ENCODE measurements around the gene TSPAN32. TPM values are rescaled to one million over a fixed set of nuclear protein-coding genes. Genes with fewer than 3 reads are reported as not detected.

Gene TSPAN32
- total RNA-seq = 10 to 100 TPM; 49.5 to 52.3 TPM

GRCh38 chr11:2301631-2302305 is at the start of gene TSPAN32, which contains the start of gene C11orf21:
Gene TSPAN32, plus strand, starts transcription at chr11:2302013. Its CDS starts 137 bp downstream, at chr11:2302150.
Gene C11orf21, minus strand, starts transcription at chr11:2301918. Its CDS starts 110 bp downstream, at chr11:2301808.
- peaks cover 36% of the 10 kb centered on the region for H3K4me1 Mint-ChIP-seq
- H3K27ac Mint-ChIP-seq = peak within 1 kb of the TSS; percentile 98
- peak; percentile 59 for ATAC-seq (ENCODE audit: low read depth)
- H3K36me3 Mint-ChIP-seq = peaks cover 18% of the 10 kb centered on the region
- peak within 1 kb of the TSS; percentile 100 for H3K4me3 Mint-ChIP-seq
- no peaks in the 10 kb centered on the region for H3K9me3 Mint-ChIP-seq
- H3K27me3 Mint-ChIP-seq = no peaks in the 10 kb centered on the region
- peak; percentile 75 for DNase-seq
- POLR2A ChIA-PET = interaction anchor here (0.5 to 5.9 kb wide), 14 partner anchors 7 to 1453 kb away, joined by 3 to 32 read pairs (median 4); partner anchors contain the start of genes CD81 and TSSC4

GRCh38 chr11:2252018-2252417 is 49.8 kb upstream of the TSPAN32 start:
- DNase-seq (no peak), ATAC-seq (ENCODE audit: low read depth) (no peak)
- POLR2A ChIA-PET = no interaction called here
- Mint-ChIP-seq H3K27me3 (peaks cover 15% of the 10 kb centered on the region), H3K4me3 (no peak overlapping the region), H3K27ac (no peak overlapping the region), H3K4me1 (no peaks in the 10 kb centered on the region), H3K9me3 (no peaks in the 10 kb centered on the region), H3K36me3 (no peaks in the 10 kb centered on the region)

GRCh38 chr11:2256293-2256913 is 45.4 kb upstream of the TSPAN32 start:
- POLR2A ChIA-PET = no interaction called here
- H3K27me3 Mint-ChIP-seq = peaks cover 15% of the 10 kb centered on the region
- H3K4me3 Mint-ChIP-seq = no peak overlapping the region
- DNase-seq (peak; percentile 24), ATAC-seq (ENCODE audit: low read depth) (no peak)
- no peaks in the 10 kb centered on the region for H3K36me3 Mint-ChIP-seq
- H3K9me3 Mint-ChIP-seq = no peaks in the 10 kb centered on the region
- H3K4me1 Mint-ChIP-seq = no peaks in the 10 kb centered on the region
- H3K27ac Mint-ChIP-seq = peak overlapping the region; percentile 7

- ATAC-seq (ENCODE audit: low read depth) = no peak
- Mint-ChIP-seq H3K27me3 (peaks cover 13% of the 10 kb centered on the region), H3K9me3 (no peaks in the 10 kb centered on the region), H3K4me1 (no peaks in the 10 kb centered on the region), H3K4me3 (no peak overlapping the region), H3K27ac (peak overlapping the region; percentile 7), H3K36me3 (no peaks in the 10 kb centered on the region)
- peak; percentile 17 for DNase-seq
- POLR2A ChIA-PET = no interaction called here
These were observed 44.7 kb upstream of the TSPAN32 start for GRCh38 chr11:2256951-2257700.

- POLR2A ChIA-PET = no interaction called here
- Mint-ChIP-seq H3K4me3 (no peak overlapping the region), H3K36me3 (no peaks in the 10 kb centered on the region), H3K9me3 (no peaks in the 10 kb centered on the region), H3K27me3 (peaks cover 8% of the 10 kb centered on the region), H3K27ac (no peak overlapping the region), H3K4me1 (no peaks in the 10 kb centered on the region)
- DNase-seq (peak; percentile 25), ATAC-seq (ENCODE audit: low read depth) (no peak)
These were observed 43.0 kb upstream of the TSPAN32 start for GRCh38 chr11:2258501-2259465.

- H3K27ac Mint-ChIP-seq = no peak overlapping the region
- no peak for ATAC-seq (ENCODE audit: low read depth)
- no peaks in the 10 kb centered on the region for H3K9me3 Mint-ChIP-seq
- no peaks in the 10 kb centered on the region for H3K4me1 Mint-ChIP-seq
- H3K36me3 Mint-ChIP-seq = no peaks in the 10 kb centered on the region
- H3K27me3 Mint-ChIP-seq = peaks cover 8% of the 10 kb centered on the region
- POLR2A ChIA-PET = no interaction called here
- H3K4me3 Mint-ChIP-seq = no peak overlapping the region
- no peak for DNase-seq
These were observed 42.4 kb upstream of the TSPAN32 start for GRCh38 chr11:2259466-2259830.

- peaks cover 2% of the 10 kb centered on the region for H3K4me1 Mint-ChIP-seq
These were observed 41.8 kb upstream of the TSPAN32 start for GRCh38 chr11:2259897-2260451.

GRCh38 chr11:2260491-2261364 is 41.1 kb upstream of the TSPAN32 start:
- no peak overlapping the region for H3K4me3 Mint-ChIP-seq
- peaks cover 7% of the 10 kb centered on the region for H3K4me1 Mint-ChIP-seq
- no peaks in the 10 kb centered on the region for H3K36me3 Mint-ChIP-seq
- POLR2A ChIA-PET = no interaction called here
- peaks cover 4% of the 10 kb centered on the region for H3K27me3 Mint-ChIP-seq
- ATAC-seq (ENCODE audit: low read depth) = no peak
- no peaks in the 10 kb centered on the region for H3K9me3 Mint-ChIP-seq
- no peak overlapping the region for H3K27ac Mint-ChIP-seq
- DNase-seq = peak; percentile 24

More at GRCh38 chr11:2259897-2260451, 41.8 kb upstream of the TSPAN32 start:
- DNase-seq = peak; percentile 24
- H3K9me3 Mint-ChIP-seq = no peaks in the 10 kb centered on the region
- POLR2A ChIA-PET = no interaction called here
- no peak for ATAC-seq (ENCODE audit: low read depth)
- peaks cover 4% of the 10 kb centered on the region for H3K27me3 Mint-ChIP-seq
- no peak overlapping the region for H3K27ac Mint-ChIP-seq
- H3K36me3 Mint-ChIP-seq = no peaks in the 10 kb centered on the region
- no peak overlapping the region for H3K4me3 Mint-ChIP-seq

- H3K27ac Mint-ChIP-seq = no peak overlapping the region
- H3K9me3 Mint-ChIP-seq = no peaks in the 10 kb centered on the region
- H3K4me1 Mint-ChIP-seq = peaks cover 16% of the 10 kb centered on the region
- no peak overlapping the region for H3K4me3 Mint-ChIP-seq
- POLR2A ChIA-PET = no interaction called here
- no peaks in the 10 kb centered on the region for H3K36me3 Mint-ChIP-seq
- DNase-seq (no peak), ATAC-seq (ENCODE audit: low read depth) (no peak)
- peaks cover 2% of the 10 kb centered on the region for H3K27me3 Mint-ChIP-seq
These were observed 40.2 kb upstream of the TSPAN32 start for GRCh38 chr11:2261436-2262230.

GRCh38 chr11:2262301-2263070 is 39.3 kb upstream of the TSPAN32 start:
- DNase-seq (no peak), ATAC-seq (ENCODE audit: low read depth) (no peak)
- H3K27ac Mint-ChIP-seq = no peak overlapping the region
- peaks cover 2% of the 10 kb centered on the region for H3K27me3 Mint-ChIP-seq
- H3K4me3 Mint-ChIP-seq = no peak overlapping the region
- H3K4me1 Mint-ChIP-seq = peaks cover 18% of the 10 kb centered on the region
- no peaks in the 10 kb centered on the region for H3K9me3 Mint-ChIP-seq
- POLR2A ChIA-PET = no interaction called here
- H3K36me3 Mint-ChIP-seq = no peaks in the 10 kb centered on the region

- Mint-ChIP-seq H3K9me3 (no peaks in the 10 kb centered on the region), H3K4me3 (no peak overlapping the region), H3K27me3 (peaks cover 2% of the 10 kb centered on the region), H3K36me3 (no peaks in the 10 kb centered on the region), H3K27ac (no peak overlapping the region), H3K4me1 (peaks cover 18% of the 10 kb centered on the region)
- POLR2A ChIA-PET = no interaction called here
- ATAC-seq (ENCODE audit: low read depth) = no peak
- no peak for DNase-seq
These were observed 38.7 kb upstream of the TSPAN32 start for GRCh38 chr11:2263071-2263565.
